DOHH2 (cell line): ENCODE measurements around the gene ARL8B.

ENCODE experiments used
- EZH2phosphoT487 ChIP-seq: fragments of 200-600 bp; sonication (generic); IDR thresholded peaks from 2 replicates; pipeline ENCODE4 v1.6.1; 2017; ENCODE audit warnings: borderline replicate concordance, mild to moderate bottlenecking, antibody characterized with exemption, low read length, moderate library complexity, mixed read lengths
- TF ChIP-seq, protein P1 (sequence below): fragments of 200-600 bp; sonication (generic); IDR thresholded peaks from one replicate; pipeline ENCODE4 v1.5.1; 2014; ENCODE audit warnings: antibody characterized with exemption, mild to moderate bottlenecking, low read depth, low read length; ENCODE audit not compliant: poor library complexity, severe bottlenecking

DNA sequence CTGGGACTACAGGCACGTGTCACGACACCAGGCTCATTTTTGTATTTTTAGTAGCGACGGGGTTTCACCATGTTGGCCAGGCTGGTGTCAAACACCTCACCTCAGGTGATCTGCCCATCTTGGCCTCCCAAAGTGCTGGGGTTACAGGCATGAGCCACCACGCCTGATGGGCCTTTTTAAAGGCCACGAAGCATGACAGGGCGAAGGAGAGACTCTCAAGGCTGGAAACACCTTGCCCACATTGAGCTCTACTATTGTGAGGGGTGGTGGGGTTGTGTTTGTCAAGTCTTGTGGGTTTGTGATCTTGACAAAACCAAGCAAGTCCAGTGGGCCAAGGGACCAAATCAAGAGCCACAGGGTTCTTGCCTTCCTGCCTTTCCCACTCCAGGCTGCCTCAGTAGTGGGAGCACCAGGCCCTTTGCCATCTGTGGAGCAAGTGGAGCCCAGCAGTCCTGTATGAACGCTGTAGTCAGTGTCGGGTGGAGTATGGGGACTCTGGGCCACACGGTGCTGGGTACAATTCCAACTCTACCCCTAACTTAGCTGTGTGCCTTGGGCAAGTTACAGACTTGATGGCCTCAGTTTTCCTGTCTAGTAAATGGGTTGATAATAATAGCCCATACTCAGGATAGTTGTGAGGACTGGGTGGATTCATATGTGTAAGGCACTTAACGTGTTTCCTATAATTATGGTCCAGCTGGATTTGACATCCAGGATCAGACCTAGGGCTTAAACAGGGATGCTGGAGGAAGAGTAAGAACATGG, 98.8 kb downstream of the ARL8B start:
- TF ChIP-seq, protein P1, sequence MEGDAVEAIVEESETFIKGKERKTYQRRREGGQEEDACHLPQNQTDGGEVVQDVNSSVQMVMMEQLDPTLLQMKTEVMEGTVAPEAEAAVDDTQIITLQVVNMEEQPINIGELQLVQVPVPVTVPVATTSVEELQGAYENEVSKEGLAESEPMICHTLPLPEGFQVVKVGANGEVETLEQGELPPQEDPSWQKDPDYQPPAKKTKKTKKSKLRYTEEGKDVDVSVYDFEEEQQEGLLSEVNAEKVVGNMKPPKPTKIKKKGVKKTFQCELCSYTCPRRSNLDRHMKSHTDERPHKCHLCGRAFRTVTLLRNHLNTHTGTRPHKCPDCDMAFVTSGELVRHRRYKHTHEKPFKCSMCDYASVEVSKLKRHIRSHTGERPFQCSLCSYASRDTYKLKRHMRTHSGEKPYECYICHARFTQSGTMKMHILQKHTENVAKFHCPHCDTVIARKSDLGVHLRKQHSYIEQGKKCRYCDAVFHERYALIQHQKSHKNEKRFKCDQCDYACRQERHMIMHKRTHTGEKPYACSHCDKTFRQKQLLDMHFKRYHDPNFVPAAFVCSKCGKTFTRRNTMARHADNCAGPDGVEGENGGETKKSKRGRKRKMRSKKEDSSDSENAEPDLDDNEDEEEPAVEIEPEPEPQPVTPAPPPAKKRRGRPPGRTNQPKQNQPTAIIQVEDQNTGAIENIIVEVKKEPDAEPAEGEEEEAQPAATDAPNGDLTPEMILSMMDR = no peak
- no peak for TF ChIP-seq EZH2phosphoT487
